ENCODE results near the gene HEYL.
"Not testable (repeated sequence)": the region's sequence is repeated elsewhere in the genome, so short reads cannot be mapped to it uniquely, and the experiment has no call there.

HEYL gene

DNA sequence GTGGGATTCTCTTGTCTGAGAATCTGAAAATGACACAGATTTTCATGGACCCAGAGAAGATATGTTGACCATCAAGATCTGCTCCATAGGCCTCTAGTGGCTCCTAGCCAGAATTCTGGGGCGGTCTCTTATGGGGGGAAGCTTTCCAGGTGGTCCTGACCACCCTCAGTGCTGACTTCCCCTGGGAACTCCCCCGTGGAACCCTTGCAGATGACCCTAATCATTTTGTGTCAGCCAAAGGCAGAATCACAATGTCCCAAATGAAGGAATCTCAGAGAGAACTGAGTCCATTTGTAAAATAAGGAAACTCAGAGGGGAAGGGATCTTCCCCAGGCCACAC, 3.6 kb downstream of the HEYL start:
- no peak for DNase-seq

GRCh38 chr1:39635205-39635870, 4.1 kb downstream of the HEYL start:
- DNase-seq = no peak

DNA sequence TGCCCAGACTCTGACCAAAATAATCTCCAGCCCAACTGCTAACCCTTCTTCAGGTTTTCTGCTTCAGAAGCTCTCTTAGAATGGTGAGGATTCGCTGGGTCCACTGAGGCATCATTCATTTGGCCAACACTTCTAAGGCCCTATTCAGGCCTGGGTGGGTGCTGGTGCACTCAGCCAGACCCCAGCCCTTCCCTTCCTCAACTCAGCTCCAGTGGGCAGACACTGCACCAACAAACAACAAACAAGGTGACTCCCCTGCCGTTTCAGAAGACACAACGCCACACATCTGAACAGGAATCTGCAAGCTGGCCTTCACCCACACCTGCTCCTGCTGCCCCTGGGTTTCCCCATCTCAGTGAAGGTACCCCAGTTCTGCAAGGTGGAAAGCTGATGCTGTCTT, 6.0 kb downstream of the HEYL start:
- no peak for DNase-seq

DNA sequence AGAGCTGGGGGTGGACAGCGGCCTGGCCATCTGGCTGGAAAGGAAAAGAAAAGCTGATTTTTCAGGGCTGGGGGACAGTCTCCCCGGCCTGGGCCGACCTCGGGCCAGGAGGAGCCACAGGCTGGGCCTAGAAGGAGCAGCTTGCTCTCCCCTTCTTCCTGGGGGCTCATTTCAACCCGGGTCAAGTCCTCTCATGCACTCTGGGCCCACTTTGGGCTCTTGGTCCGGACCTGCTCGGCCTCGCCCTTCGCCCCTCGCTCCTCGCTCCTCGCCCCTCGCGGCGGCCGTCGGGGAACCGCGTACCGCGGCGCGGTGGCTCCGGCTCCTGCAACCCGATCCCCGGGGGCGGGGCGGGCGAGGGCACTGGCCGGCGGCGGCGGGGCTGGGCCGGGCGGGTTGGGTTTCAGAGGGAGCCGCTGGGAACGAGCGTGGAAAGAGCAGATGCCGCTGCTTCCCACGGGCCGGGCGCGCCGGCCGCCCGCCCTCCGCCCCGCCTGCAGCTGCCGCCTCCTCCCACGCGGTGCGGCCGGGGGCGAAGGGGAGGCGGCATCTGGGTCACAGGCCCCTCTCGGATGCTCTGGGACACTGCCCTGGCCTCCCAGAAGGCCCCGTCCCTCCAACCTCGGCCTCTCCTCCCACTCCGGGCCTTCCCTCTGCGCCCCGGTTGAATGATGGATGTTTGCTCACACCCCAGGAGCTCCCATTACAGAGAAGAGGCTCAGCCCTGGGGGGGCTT, 6.6 kb downstream of the HEYL start:
- no peak for DNase-seq

GRCh38 chr1:39632323-39632681, 7.1 kb downstream of the HEYL start:
- DNase-seq = no peak

DNA sequence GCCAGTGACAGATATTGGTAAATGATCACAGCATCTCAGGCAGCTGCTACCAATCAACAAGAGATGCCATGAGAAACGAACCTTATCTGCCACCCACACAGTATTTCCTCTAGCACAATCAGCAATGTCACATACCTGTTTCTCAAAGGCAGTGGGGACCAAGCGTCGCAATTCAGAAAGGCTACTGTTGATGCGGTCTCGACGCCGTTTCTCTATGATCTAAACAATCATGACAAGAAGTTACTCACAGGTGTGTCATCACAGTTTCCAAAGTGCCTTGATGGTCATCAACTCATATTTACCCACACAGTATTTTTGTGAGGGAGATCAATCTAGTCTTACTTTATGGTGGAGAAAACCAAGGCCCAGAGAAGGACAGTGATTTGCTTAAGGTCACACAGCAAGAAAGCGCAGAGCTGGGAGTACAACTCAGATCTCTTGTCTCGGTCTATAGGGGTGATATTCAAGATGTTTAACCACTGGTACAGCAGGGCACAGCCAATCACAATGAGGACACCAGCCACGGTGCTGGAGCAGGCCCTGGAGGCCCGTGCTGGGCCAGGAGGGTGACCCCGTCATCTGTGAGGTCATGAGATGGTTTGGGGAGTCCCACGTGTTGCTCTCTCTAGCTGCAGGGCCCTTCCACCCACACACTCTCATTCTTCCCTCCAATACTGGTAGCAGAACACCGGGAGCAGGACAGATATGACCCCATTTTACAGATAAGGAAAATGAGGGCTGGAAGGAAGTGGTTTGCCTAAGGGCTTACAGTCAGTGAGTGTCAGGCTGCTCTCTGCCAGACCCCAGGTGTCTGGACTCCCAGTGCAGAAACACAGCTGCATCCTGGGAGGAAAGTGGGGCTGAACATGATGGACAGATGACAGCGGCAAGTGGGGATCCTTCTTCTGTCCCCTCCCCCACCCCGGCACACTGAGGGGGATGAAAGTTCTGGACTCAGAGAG, 7.8 kb downstream of the HEYL start:
- DNase-seq = no peak

- no peak for DNase-seq
Measured at GRCh38 chr1:39628807-39629350, 10.6 kb downstream of the HEYL start.

GRCh38 chr1:39626646-39627045, 12.8 kb downstream of the HEYL start:
- DNase-seq = no peak

GRCh38 chr1:39625462-39626273, 13.8 kb downstream of the HEYL start:
- DNase-seq = no peak

DNA sequence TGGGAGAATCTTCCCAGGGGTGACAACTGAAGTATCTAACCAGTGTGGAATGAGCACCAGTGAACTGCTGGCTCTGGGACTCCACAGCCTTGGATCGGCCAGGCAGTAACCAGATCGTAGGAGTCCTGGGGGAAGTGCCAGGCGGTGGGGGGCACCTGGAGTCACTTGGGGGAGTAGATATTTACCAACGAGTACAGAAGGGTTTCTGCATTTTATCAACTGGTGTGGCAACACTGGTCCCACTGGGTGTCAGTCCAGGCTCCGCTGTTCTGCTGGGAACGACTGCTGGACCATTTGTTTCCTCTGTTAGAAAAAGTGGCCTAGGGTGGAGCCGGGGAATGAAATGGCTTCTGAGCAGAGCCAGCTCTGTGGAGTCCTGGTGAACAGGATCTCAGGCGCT, 14.4 kb downstream of the HEYL start:
- no peak for DNase-seq

- DNase-seq = no peak
Measured at GRCh38 chr1:39623053-39623452, 16.4 kb downstream of the HEYL start.

DNA sequence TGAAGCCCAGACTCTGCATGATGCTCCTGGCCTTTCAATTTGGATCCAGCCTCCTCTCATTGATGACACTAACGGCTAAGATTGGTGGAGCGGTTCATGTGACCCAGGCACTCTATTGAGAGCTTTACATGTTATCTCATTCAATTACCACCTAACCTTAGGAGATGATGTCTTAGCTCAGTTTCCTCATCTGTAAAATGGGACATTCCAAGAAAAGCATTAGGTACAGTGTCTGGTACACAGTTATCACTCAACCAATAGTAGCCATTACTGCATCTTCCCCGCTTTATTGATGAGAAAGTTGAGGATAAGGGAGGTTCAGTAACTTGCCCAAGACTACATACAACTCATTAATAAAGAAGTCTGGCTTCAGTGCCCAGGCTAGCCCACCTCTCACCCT, 17.0 kb downstream of the HEYL start:
- DNase-seq = no peak

DNA sequence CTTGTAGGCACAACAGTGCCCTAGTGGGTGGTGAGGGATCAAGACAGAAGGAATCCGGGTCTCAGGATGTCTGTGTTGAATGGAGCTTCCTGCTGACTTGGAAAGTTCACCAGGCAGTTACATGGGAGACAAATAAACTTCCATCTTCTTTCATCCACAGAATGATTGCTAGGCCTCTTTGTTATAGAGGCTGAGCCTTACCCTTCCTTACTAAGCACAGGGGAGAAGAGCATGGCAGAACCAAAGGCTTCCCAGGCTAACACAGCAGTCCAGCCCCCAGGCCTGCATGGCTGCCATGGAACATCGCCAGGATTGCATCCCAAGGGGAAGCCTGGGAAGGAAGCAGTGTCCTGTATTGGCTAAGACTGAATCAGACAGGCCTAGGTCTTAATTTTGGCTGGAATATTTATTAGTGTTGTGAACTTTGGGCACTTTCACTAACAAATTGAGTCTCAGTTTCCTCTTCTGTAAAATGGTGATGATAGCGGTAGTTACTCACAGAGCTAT, 18.7 kb downstream of the HEYL start:
- no peak for DNase-seq

- DNase-seq = no peak
Measured at GRCh38 chr1:39617488-39618049, 21.9 kb downstream of the HEYL start.

GRCh38 chr1:39615086-39615673, 24.3 kb downstream of the HEYL start:
- DNase-seq = no peak

DNA sequence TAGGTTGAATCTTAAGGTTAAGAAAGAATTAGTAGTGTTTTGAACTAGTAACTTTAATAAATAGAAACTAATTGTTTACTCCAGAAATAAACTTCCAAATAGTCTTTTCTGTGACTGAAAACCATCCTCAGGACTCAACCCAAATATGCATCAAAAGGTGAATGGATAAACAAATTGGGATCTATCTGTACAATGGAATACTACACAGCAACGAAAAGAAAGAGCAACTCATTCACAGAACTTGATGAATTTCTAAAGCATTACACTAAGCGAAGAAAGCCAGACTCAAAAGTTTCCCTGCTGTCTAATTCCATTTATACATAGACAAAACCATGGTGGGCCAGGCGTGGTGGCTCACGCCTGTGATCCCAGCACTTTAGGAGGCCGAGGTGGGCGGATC, 25.0 kb downstream of the HEYL start:
- DNase-seq = no peak

GRCh38 chr1:39613250-39613649, 26.2 kb downstream of the HEYL start:
- no peak for DNase-seq

DNA sequence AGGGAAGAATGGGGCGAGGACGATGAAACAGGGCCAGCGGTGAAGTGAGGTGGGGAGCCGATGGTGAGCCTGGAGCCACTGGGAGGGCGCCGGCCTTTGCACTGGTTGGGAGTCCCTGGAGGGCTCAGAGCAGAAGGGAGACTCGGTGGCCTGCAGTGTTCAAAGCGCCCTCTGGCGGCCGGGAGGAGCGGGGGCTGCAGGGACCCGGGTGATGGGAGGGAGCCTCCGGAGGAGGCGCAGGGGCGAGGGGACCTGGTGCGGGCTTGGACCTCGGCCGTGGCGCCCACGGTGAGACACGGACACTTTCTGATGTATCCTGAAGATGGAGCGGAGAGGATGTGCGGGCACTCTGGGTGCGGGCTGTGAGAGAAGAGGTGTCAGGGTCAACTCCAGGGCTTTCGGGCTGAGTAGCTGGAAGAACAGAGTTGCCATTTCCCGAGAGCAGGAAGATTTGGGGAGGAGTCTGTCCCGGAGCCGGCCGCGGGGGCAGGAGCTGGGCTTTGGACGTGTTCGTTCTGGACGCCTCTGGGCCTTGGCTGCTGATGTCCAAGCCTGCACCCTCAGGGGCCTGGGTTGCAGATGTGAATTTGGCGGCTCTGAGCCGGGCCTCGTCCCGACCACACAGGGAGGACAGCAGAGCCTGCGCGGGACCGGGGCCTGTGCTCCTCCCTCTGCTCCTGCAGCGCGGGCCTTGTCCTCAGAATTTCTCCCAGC, 29.7 kb downstream of the HEYL start:
- peak; percentile 79 for DNase-seq

GRCh38 chr1:39608921-39609320, 30.5 kb downstream of the HEYL start:
- no peak for DNase-seq

GRCh38 chr1:39603677-39604076, 35.8 kb downstream of the HEYL start:
- not testable (repeated sequence) for DNase-seq

All from activated CD4-positive, alpha-beta T cell treated with anti-CD3 and anti-CD28 coated beads, Interleukin-2, amount 50 U/mL, for 1 hour (primary cell).